Right lobe of liver (tissue), 6 donors: ENCODE data around the gene SYT1. TPM values are rescaled to one million over a fixed set of nuclear protein-coding genes. Genes with fewer than 3 reads are reported as not detected.

Experiments
- ATAC-seq, 4 donors: fragments of 200-7000 bp; cut with Tn5 transposase; one replicate each; pipeline ENCODE4 v1.9.1; 2020; ENCODE audit warnings: mild to moderate bottlenecking in 4 of 4, moderate library complexity in 4 of 4
- DNase-seq, 3 donors: peaks; one replicate each; pipeline ENCODE4 v3.0.0-alpha.2; 2020
- H3K27ac ChIP-seq, 3 donors: fragments of 200-600 bp; one replicate each; pipeline ENCODE4 v1.8.0; 2022
- H3K27me3 ChIP-seq, 2 donors: fragments of 200-600 bp; one replicate each; pipeline ENCODE4 v1.8.0; 2022
- H3K36me3 ChIP-seq, 4 donors: fragments of 200-600 bp; sonication (generic) in 1 of 4; one replicate each; pipeline versions ENCODE4 v1.5.1 to v1.8.0; 2017 to 2022; ENCODE audit warnings: control low read depth in 1 of 4
- H3K4me1 ChIP-seq, 4 donors: fragments of 200-600 bp; sonication (generic) in 1 of 4; one replicate each; pipeline versions ENCODE4 v1.5.1 to v1.8.0; 2017 to 2022; ENCODE audit warnings: control low read depth in 1 of 4
- H3K4me3 ChIP-seq, 3 donors: fragments of 200-600 bp; one replicate each; pipeline ENCODE4 v1.8.0; 2022
- H3K9me3 ChIP-seq, 4 donors: fragments of 200-600 bp; sonication (generic) in 1 of 4; one replicate each; pipeline versions ENCODE4 v1.5.1 to v1.8.0; 2017 to 2022; ENCODE audit warnings: control low read depth in 1 of 4
- POLR2A ChIP-seq: fragments of 450-650 bp; IDR thresholded peaks from one replicate; pipeline ENCODE4 v1.6.1; 2017; ENCODE audit warnings: antibody characterized with exemption, mild to moderate bottlenecking
- WGBS: methylation state at CpG from one replicate; pipeline ENCODE4 v1.1.6; 2018; ENCODE audit warnings: low coverage, low lambda C conversion rate; ENCODE audit not compliant: insufficient coverage; ENCODE audit errors: missing lambda C conversion rate; 5-methylcytosine and 5-hydroxymethylcytosine counted together
- intact Hi-C, 2 donors: fragments of 100-400 bp; cut with DNase I; formaldehyde crosslinking; loops; one replicate each; pipeline versions ENCODE4 v1.11.2 to v1.14.1; 2022
- total RNA-seq, 6 experiments: library from RNA; depleted of rRNA in 2 of 6; stranded (reverse); fragments of >200 nt in 2 of 6; fragmentation: NEBNext Ultra II Directional in 3 of 6; extraction: Animal tissue kit (Norgen Biotek cat#: 25700) in 3 of 6; gene quantifications; one replicate each; pipeline versions ENCODE4 v1.1.0 to v1.2.4, GENCODE V29; 2016 to 2023
- TF ChIP-seq, protein P1 (sequence below), 4 donors: fragments of 200-600 bp in 3 of 4; fragments of 450-650 bp in 1 of 4; IDR thresholded peaks; one replicate each; pipeline versions ENCODE4 v1.5.1 to v1.8.0; 2016 to 2022; ENCODE audit warnings: antibody characterized with exemption in 4 of 4, mild to moderate bottlenecking in 2 of 4
- donor health status: DM: no; HTN: yes; CAD: no.
- donor health status: DM: no; HTN: no; CAD: no.
- donor health status: DM: no; HTN: no; CAD: no.
- donor health status: DM: no; HTN: yes; CAD: no.
- donor health status: DM: no; HTN: yes; CAD: no.

The SYT1 gene
- total RNA-seq, 6 experiments from 2014 or later = 0.35 to 1.9 (median 0.81) TPM

GRCh38 chr12:79262938-79263337 lies 398.4 kb downstream of the SYT1 start:
- DNase-seq (no peak), ATAC-seq (no peak)
- Histone ChIP-seq H3K4me1 (no peaks in the 10 kb centered on the region), H3K9me3 (no peaks in the 10 kb centered on the region), H3K36me3 (no peaks in the 10 kb centered on the region), H3K27ac (no peak overlapping the region), H3K4me3 (no peak overlapping the region), H3K27me3 (no peaks in the 10 kb centered on the region)
- intact Hi-C loops = no loop called here
- no peak for TF ChIP-seq POLR2A
- 48% methylated on average over 3 of the region's 3 CpGs for WGBS

- ATAC-seq = no peak
Measured at GRCh38 chr12:79266343-79267144, 402.0 kb downstream of the SYT1 start.

GRCh38 chr12:79267580-79267979 lies 403.0 kb downstream of the SYT1 start:
- intact Hi-C loops = no loop called here
- TF ChIP-seq, protein P1, sequence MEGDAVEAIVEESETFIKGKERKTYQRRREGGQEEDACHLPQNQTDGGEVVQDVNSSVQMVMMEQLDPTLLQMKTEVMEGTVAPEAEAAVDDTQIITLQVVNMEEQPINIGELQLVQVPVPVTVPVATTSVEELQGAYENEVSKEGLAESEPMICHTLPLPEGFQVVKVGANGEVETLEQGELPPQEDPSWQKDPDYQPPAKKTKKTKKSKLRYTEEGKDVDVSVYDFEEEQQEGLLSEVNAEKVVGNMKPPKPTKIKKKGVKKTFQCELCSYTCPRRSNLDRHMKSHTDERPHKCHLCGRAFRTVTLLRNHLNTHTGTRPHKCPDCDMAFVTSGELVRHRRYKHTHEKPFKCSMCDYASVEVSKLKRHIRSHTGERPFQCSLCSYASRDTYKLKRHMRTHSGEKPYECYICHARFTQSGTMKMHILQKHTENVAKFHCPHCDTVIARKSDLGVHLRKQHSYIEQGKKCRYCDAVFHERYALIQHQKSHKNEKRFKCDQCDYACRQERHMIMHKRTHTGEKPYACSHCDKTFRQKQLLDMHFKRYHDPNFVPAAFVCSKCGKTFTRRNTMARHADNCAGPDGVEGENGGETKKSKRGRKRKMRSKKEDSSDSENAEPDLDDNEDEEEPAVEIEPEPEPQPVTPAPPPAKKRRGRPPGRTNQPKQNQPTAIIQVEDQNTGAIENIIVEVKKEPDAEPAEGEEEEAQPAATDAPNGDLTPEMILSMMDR (IDR thresholded peaks at IDR 0.05) = no peak
- no peak for TF ChIP-seq POLR2A
- 57% methylated on average over 2 of the region's 2 CpGs for WGBS
- no peak for DNase-seq
- no peaks in the 10 kb centered on the region for H3K4me1 ChIP-seq
- H3K9me3 ChIP-seq = no peaks in the 10 kb centered on the region
- H3K36me3 ChIP-seq = no peaks in the 10 kb centered on the region
- ATAC-seq = no peak
- no peak overlapping the region for H3K4me3 ChIP-seq
- no peak overlapping the region for H3K27ac ChIP-seq
- no peaks in the 10 kb centered on the region for H3K27me3 ChIP-seq

More at GRCh38 chr12:79266343-79267144, 402.0 kb downstream of the SYT1 start:
- Histone ChIP-seq H3K4me1 (no peaks in the 10 kb centered on the region), H3K36me3 (no peaks in the 10 kb centered on the region), H3K4me3 (no peak overlapping the region), H3K27me3 (no peaks in the 10 kb centered on the region), H3K9me3 (no peaks in the 10 kb centered on the region), H3K27ac (no peak overlapping the region)
- intact Hi-C loops = no loop called here
- TF ChIP-seq POLR2A = no peak
- TF ChIP-seq, protein P1 (IDR thresholded peaks at IDR 0.05) = no peak
- 19% methylated on average over 4 of the region's 4 CpGs for WGBS
- DNase-seq = no peak

GRCh38 chr12:79274501-79275064 lies 410.0 kb downstream of the SYT1 start:
- Histone ChIP-seq H3K27me3 (no peaks in the 10 kb centered on the region), H3K27ac (no peak overlapping the region), H3K4me3 (no peak overlapping the region), H3K4me1 (no peaks in the 10 kb centered on the region), H3K9me3 (no peaks in the 10 kb centered on the region), H3K36me3 (no peaks in the 10 kb centered on the region)
- ATAC-seq = no peak
- WGBS = 67% methylated on average over 3 of the region's 4 CpGs
- TF ChIP-seq, protein P1 (IDR thresholded peaks at IDR 0.05) = no peak
- no peak for TF ChIP-seq POLR2A
- DNase-seq = no peak
- intact Hi-C loops = no loop called here

DNA sequence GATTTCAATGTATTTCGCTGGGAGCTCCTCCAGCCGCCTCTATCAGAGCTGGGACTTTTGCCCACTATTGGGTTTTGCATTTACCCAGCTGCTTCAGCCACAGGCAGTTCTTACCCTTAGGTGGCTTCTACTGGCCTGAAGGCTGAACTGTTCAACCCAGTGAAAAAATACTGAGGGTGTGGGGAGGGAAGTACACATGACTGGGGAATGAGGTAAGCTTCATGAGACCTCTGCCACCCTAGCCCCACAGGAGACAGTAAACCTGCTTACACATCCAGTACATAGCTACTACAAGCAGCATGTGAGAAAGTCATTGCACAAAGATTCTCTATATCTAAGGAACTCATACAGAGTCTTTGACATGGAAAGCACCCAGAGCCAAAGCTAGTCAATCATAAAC lies 411.1 kb downstream of the SYT1 start:
- no peak overlapping the region for H3K4me3 ChIP-seq
- H3K9me3 ChIP-seq = no peaks in the 10 kb centered on the region
- no peaks in the 10 kb centered on the region for H3K4me1 ChIP-seq
- ATAC-seq = no peak
- H3K27me3 ChIP-seq = no peaks in the 10 kb centered on the region
- H3K36me3 ChIP-seq = no peaks in the 10 kb centered on the region
- no peak for DNase-seq
- H3K27ac ChIP-seq = no peak overlapping the region
- intact Hi-C loops = no loop called here
- TF ChIP-seq, protein P1 (IDR thresholded peaks at IDR 0.05) = no peak
- TF ChIP-seq POLR2A = no peak
- WGBS = 20% methylated on average over 1 of the region's 2 CpGs
